COR-L47 (cell line): Measurements from ENCODE around the gene KRTAP12-1.
"Not testable (repeated sequence)": the region's sequence is repeated elsewhere in the genome, so short reads cannot be mapped to it uniquely, and the experiment has no call there.

ENCODE experiments used
- DNase-seq: peaks from one replicate; lab custom pipeline; 2025; lab: John Stamatoyannopoulos, UW

Gene KRTAP12-1

GRCh38 chr21:44667612-44668011 is 14.4 kb downstream of the KRTAP12-1 start:
- no peak for DNase-seq

DNA sequence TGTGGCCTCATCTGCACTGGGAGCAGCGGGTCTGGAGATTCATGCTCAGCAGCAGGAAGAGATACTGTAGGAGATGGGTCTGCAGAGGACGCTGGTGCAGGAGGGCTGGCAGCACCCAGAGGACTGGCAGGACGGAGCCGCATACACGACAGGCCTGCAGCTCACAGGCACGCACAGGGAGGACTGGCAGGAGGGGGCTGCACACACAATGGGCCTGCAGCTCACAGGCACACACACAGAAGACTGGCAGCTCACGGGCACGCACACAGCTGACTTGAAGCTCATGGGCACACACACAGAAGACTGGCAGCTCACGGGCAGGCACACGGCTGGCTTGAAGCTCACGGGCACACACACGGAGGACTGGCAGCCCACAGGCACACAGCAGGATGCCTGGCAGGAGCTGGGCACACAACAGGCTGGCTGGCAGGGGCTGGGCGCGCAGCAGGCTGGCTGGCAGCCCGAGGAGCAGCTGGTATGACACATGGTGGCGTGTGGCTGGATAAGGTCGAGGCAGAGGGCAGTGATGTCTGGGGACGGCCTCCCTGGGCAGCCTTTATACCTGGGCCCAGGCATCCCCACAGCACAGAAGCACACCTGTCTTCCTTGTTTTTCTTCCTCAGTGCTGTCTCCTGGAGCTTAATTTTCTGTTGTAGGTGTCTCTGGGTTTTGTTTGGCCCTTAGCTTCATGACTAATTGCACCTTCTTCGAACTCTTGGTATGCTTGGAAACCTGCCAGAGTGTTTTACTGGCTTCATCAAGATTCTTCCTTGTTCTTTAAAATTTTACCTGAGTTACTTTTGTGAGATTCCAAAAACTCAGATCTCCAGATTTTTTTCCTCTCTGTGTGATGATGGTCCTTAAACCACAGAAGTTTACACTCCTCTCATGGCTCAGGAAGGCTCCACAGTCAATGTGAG is 15.3 kb downstream of the KRTAP12-1 start, which contains the start of gene KRTAP12-2:
TSS of gene KRTAP12-2 (minus strand) at position 527 of the 920 bp plus-strand sequence. CDS start at position 486, 41 bp downstream.
- DNase-seq: peak; percentile 92

DNA sequence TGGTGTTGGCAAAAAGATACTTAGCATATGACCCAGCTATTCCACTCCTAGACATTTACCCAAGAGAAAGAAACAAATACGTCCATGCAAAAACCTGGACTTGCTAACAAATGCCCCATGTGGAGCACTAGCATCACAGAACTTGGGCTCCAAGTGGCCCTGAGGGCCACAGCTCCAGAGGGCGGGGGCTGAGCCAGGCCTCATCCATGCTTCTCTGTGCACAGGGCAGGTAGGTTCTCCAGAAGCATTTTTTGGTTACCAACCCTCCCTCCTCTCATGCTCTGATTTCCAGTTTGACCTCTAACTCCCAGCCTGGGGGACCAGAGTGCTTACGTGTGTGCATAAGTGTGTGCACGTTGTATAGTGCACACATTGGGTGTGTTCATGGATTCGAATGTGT is 17.3 kb downstream of the KRTAP12-1 start:
- DNase-seq: no peak

- not testable (repeated sequence) for DNase-seq
These were observed 20.4 kb downstream of the KRTAP12-1 start for GRCh38 chr21:44661567-44661966.

GRCh38 chr21:44658913-44659595 is 22.9 kb downstream of the KRTAP12-1 start:
- DNase-seq: no peak

GRCh38 chr21:44658541-44658910 is 23.4 kb downstream of the KRTAP12-1 start:
- no peak for DNase-seq

DNA sequence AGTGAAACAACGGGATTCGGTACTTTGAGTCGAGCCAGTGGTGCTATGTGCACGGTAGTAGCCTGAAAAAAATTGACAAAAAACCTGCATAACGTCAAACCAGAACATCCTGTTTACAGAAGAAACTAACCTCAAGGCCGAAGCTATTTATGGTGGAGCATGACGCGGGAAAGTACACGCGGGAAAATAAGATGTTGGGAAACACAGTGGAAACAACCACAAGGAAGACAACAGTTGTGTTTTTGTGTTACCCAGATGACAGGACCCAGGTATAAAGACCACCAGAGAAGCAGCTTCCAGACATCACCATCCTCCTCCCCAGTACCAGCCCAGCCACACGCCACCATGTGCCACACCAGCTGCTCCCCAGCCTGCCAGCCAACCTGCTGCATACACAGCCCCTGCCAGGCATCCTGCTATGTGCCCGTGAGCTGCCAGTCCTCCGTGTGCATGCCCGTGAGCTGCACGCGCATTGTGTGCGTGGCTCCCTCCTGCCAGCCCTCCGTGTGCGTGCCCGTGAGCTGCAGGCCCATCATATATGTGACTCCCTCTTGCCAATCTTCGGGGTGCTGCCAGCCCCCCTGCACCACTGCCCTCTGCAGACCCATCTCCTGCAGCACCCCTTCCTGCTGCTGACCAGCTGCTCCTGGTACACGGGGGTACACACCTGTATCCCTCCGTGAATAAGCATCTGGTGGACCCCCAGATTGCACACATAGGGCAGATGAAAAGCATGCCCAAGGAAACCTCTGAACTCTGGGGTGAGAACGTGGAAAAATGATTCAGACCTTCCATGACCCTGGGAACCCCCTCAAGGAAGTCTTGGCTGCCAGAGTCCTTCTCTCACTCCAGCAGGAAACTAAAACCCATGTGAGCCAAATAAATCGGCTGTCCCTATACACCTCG is 24.1 kb downstream of the KRTAP12-1 start, which contains the start of gene KRTAP12-3:
TSS of gene KRTAP12-3 (plus strand) at position 298 of the 906 bp plus-strand sequence. CDS start at position 346, 48 bp downstream.
- DNase-seq: no peak

- DNase-seq: no peak
These were observed 25.1 kb downstream of the KRTAP12-1 start for GRCh38 chr21:44656868-44657267.

- no peak for DNase-seq
These were observed 27.3 kb downstream of the KRTAP12-1 start, which contains the start of gene KRTAP12-4 for GRCh38 chr21:44654576-44655175. Gene KRTAP12-4 (minus strand): TSS chr21:44654659. CDS start chr21:44654614, 45 bp downstream.

DNA sequence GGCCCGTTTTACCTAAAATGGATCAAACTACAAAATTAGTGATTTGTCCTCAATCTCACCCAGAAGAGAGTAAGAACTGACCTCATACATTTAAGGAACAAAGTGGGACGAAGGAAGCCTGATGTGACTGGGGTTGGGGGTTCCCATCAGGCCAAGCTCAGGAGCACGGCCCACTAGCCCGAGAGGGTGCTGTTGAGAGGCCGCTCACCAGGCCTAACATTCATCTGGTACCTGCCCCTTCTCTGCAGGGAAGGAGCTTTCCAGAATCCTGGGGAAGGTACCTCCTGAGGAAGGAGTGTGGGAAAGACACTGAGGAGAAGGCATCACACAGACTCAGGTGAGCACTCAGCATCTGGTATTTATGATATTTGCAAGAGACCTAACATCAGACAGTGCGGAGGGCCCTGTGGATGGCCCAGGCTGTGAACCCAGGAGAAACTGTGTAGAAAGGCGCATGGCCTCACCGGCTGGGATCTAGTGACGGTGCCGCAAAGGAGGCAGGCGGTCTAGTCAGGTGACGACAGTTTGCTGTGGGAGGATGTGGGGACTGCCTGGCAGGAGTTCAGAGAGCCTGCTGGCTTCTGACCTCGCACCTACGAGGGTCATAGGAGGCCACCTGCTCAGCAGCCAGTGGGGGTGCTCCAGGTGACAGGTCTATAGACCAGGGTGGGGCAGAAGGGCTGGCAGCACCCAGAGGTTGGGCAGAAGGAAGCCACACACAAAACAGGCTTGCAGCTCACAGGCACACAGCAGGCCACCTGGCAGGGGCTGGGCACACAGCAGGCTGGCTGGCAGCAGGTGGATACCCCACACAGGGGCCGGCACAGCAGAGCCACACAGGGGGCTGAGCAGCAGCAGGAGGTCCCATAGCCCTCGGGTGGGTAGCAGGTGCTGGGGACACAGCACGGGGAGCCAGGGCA is 28.0 kb downstream of the KRTAP12-1 start:
- peak; percentile 93 for DNase-seq

GRCh38 chr21:44653123-44653522 is 28.8 kb downstream of the KRTAP12-1 start:
- DNase-seq: peak; percentile 16

DNA sequence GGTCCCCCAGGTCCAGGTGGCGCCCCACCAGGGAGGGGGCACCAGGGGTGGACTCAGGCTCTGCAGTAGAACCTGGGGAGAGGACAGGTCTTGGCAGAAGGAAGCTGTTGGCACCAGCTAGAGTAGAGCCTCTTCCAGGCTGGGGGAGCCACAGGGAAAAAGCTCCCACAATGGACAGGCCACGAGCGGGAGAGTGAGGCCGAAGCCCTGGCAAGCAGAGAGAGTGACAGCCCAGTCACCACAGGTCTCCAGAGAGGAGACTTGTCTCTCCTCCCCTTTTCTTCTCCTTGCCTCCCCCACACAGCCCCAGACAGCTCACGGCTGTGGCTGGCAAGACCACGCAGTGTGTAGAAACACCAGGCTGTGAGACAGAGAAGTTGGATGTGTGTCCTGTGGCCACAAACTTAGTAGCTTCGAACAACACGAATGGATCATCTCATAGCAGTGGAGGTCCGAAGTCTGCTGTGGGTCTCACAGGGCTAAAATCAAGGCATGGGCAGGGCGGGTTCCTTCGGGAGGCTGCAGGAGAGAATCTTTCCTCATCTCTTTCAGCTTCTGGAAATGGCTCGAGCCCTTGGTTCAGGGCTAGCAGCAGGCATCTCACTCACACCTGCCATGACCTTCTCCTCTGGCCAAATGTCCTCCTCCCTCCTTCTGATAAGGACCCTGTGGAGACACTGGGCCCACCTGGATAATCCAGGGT is 30.8 kb downstream of the KRTAP12-1 start:
- no peak for DNase-seq

DNA sequence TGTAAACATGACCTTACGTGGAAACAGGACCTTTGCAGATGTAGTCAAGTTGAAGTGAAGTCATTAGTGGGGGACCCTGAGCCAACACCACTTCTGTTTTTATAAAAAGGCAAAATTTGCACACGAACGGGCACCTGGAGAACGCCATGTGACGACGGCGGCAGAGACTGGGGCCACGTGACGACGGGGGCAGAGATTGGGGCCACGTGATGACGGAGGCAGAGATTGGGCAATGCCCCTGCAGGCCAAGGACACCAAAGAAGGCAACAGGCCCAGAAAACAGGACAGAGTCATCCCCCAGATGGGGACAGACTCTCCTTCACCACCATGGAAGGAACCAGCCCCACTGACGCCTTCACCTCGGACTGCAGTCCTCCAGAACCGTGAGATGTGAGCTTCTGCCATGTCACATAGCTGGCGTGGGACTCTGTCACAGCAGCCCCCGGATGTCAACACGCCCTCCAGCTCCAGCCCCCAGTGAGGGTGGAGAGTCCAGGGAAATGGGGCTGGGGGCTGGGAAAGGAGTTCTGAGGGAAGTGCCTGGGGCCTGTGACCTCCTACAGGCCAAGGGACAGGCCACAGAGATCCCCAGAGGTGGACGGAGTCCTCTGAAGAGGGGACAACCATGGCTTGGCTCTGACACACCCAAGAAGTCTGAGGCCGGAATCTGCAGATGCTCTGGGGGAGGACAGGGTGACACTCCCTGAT is 31.5 kb downstream of the KRTAP12-1 start:
- no peak for DNase-seq

DNA sequence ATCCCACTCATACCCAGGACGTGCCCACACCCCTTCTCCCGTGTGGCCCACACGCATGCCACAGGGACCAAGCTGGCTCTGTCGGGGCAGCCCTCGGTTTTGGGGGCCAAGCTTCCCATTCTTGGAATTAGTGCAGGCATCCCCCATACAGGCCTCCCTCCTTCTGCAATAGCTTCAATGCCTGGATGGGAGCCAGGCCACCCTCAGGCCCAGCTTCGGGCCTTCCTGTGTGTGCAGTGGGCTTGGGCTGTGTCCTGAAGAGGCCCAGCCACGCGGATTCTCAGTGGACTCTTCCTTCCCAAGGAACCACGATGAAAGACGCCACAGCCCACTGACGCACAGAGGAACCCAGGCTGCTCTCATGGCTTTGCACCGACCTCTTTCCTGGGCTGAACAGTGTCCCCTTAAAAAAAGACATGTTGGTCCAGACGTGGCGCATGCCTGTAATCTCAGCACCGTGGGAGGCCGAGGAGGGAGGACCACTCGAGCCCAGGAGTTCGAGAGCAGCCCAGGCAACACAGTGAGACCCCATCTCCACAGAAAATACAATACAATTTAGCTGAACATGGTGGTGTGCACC is 32.4 kb downstream of the KRTAP12-1 start:
- DNase-seq: no peak

DNA sequence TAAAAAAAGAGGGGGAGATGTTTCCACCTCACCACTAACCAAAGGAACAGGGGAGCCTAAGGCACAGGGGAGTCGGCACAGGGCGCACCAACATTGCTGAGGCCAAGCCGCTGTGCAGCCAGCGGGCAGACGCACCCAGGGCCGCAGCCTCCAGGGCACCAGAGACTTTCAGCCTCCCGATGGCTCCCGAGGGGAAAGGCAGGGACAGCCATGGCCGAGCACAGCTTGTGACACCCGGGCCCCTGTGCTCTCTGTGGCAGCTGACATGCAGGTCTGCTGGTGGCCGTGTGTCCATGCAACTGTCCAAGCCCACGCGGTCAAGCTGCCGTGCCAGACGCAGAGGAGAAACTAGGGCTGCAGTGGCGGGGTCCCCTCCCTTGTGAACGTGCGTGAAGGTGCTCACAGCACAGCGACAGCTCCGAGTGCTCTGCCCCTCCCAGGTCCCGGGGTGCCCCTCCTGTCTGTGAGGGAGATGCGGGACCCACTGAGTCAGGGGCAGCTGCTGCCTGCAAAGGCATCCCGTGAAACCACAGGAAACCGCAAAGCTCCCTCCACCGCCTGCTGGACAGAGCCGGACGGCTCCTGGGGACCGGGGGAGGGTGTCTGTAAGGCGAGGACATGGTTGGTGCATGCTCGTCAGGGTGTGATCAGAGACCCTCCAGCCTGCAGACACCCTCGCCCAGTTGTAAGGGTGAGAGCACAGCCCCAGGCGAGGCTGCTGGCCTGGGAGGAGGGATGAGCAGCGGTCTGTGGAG is 33.2 kb downstream of the KRTAP12-1 start:
- DNase-seq: no peak

GRCh38 chr21:44647222-44647552 is 34.8 kb downstream of the KRTAP12-1 start:
- DNase-seq: peak; percentile 87

- peak; percentile 21 for DNase-seq
These were observed 35.4 kb downstream of the KRTAP12-1 start, which contains the start of gene KRTAP10-11 for GRCh38 chr21:44646366-44647221. Gene KRTAP10-11 (plus strand): TSS chr21:44646414. CDS start chr21:44646459, 45 bp downstream.
